Measurements from ENCODE around the gene TTLL12.

The TTLL12 gene

GRCh38 chr22:43129426-43130425 is 57.2 kb downstream of the TTLL12 start:
- DNase-seq: no peak

GRCh38 chr22:43128928-43129424 is 58.0 kb downstream of the TTLL12 start:
- DNase-seq: no peak

- DNase-seq: no peak
These were observed 58.8 kb downstream of the TTLL12 start for GRCh38 chr22:43128116-43128515.

- no peak for DNase-seq
These were observed 59.6 kb downstream of the TTLL12 start for GRCh38 chr22:43127166-43127908.

GRCh38 chr22:43126501-43127165 is 60.3 kb downstream of the TTLL12 start:
- no peak for DNase-seq

GRCh38 chr22:43118953-43119458 is 67.9 kb downstream of the TTLL12 start:
- no peak for DNase-seq

GRCh38 chr22:43118024-43118849 is 68.7 kb downstream of the TTLL12 start:
- no peak for DNase-seq

GRCh38 chr22:43116932-43117331 is 70.0 kb downstream of the TTLL12 start:
- no peak for DNase-seq

All from anterior cingulate cortex (tissue), 58 donors.